AG04449 (cell line): ENCODE measurements around the gene DCUN1D4.
"Not testable (repeated sequence)": the region's sequence is repeated elsewhere in the genome, so short reads cannot be mapped to it uniquely, and the experiment has no call there.

ENCODE experiments used
- CTCF ChIA-PET: fragments of 350-600 bp; formaldehyde crosslinking; extraction: SDS; loops from one replicate; lab custom pipeline; 2021; ENCODE audit warnings: antibody characterized with exemption; lab: Yijun Ruan, JAX
- POLR2A ChIA-PET: fragments of 400-600, 350-600 bp; formaldehyde crosslinking; extraction: SDS; loops from one replicate; lab custom pipeline; 2020; ENCODE audit warnings: antibody characterized with exemption, inconsistent platforms; lab: Yijun Ruan, JAX
- DNase-seq: peaks from one replicate; pipeline ENCODE4 v3.0.0-alpha.2; 2010; ENCODE audit warnings: low read depth, low spot score
- H3K4me3 ChIP-seq: 2 replicates; pipeline ENCODE4 v1.5.1; 2011; ENCODE audit warnings: low read depth, mild to moderate bottlenecking, control low read depth, low read length
- CTCF ChIP-seq: IDR thresholded peaks from one replicate; pipeline ENCODE4 v1.5.1; 2011; ENCODE audit warnings: mild to moderate bottlenecking, moderate library complexity, low read length, control low read depth, inconsistent platforms; ENCODE audit not compliant: insufficient read depth; ENCODE audit errors: missing control alignments

The DCUN1D4 gene

DNA sequence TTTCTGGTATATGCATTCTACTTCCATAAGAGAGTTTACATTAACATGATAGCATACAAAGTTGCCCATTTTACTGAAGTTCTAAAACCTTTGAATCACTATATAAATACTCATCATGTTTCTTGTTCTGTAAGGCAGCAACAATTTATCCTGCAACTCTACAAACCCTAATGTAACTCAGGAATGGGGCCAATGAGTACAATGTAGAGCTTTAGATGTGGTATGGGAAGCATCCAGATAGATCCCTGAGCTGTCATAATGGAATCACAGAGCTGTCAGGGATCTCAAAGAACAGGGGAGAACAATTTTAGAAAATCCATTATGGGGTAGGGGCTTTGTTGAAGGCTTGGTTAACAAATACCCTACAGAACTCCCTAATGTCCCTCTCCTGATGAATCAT, 88.5 kb downstream of the DCUN1D4 start:
- peak; percentile 19 for DNase-seq
- ChIA-PET CTCF (interaction anchor here (1.3 kb wide), 1 partner anchor 95 kb away, joined by 4 read pairs; no protein-coding TSS in a partner anchor), POLR2A (no interaction called here)
- TF ChIP-seq CTCF = no peak
- no peak overlapping the region for H3K4me3 ChIP-seq

GRCh38 chr4:51932261-51932660, 89.3 kb downstream of the DCUN1D4 start:
- CTCF ChIA-PET = no interaction called here
- TF ChIP-seq CTCF = no peak
- H3K4me3 ChIP-seq = no peak overlapping the region
- POLR2A ChIA-PET = no interaction called here
- DNase-seq = peak; percentile 54

DNA sequence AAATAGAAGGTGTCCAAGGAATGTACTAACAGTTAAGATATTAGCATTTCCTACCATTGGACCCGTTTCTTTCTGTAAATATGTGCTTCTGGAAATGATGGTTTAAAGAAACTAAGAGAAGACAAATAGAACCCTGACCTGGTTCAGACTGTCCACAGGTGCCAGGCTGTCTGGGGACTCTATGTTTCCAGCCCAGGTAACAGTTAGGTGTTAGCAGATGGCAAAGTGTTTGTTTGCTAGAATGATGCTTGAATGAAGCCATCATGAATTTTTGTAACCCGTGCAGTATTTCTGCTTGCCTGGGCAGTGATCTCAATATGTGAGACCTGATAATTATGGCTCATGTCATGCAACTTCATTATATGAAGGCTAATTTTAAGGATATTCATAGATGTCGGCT, 89.7 kb downstream of the DCUN1D4 start:
- CTCF ChIA-PET = no interaction called here
- POLR2A ChIA-PET = no interaction called here
- TF ChIP-seq CTCF = no peak
- DNase-seq = no peak
- no peak overlapping the region for H3K4me3 ChIP-seq

GRCh38 chr4:51940460-51940859, 97.5 kb downstream of the DCUN1D4 start:
- CTCF ChIA-PET, POLR2A ChIA-PET, H3K4me3 ChIP-seq, DNase-seq: not testable (repeated sequence)

DNA sequence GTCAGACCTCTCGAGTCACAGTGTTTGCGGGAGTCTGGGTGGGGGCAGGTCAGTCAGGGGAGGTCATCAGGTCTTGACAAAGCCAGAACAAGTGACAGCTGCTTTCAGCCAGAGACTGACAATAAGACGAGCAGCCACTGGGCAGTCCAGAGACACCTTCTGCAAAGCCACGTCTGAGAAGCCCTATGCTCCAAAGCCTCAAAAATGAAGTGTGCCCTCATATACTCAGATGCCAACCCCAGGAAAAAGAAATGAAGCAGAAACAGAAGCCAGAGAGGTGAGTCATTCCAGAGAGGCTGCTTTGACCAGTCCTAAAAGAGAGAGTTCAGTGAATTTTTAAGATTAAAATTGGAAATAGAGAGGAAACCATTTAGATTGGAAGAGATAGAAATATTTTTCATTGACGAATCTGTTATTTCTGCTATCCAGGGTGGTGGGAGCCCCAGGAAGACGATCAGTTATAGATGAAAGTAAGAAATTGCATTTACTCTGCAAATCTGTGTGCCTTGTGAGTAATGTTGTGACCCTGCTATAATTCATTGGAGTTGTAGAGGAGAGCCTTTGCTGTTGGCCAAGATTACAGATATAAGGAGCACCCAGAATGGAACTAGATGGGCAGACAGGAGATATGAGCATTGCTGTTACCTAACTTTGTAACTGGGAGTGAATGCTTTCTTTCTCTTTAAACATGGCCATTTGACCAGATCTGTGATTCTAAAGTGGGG, 99.3 kb downstream of the DCUN1D4 start:
- no peak overlapping the region for H3K4me3 ChIP-seq
- DNase-seq = no peak
- POLR2A ChIA-PET = no interaction called here
- CTCF ChIA-PET = no interaction called here
- TF ChIP-seq CTCF = no peak

- POLR2A ChIA-PET = no interaction called here
- no peak overlapping the region for H3K4me3 ChIP-seq
- DNase-seq = no peak
- CTCF ChIA-PET = no interaction called here
- no peak for TF ChIP-seq CTCF
These were observed 99.9 kb downstream of the DCUN1D4 start for GRCh38 chr4:51942833-51943215.

DNA sequence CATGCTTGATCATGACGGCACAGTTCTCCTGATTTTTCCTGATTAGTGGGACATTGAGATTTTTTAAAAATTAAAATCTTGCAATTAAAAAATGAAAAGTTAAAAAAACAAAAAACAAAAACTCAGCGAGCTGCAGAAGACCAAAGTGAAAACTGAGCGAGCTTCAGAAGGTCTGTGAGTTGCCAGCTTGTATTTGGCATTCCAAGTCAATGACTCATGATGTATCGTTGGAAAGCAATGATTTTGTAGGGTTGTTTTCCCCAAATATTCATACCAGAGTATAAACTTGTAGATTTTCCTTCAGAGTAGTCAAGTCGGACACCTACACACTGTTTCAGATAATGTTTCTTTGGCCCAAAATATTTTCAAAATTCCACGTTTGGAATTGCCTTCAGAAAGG, 100.3 kb downstream of the DCUN1D4 start:
- ChIA-PET POLR2A (no interaction called here), CTCF (no interaction called here)
- no peak overlapping the region for H3K4me3 ChIP-seq
- DNase-seq = no peak
- TF ChIP-seq CTCF = no peak
